HG02571 (cell line): ENCODE data around the gene LMNB1.
A peak's percentile ranks its signal among the peaks of the same experiment; 100 is the strongest.
"Not testable (repeated sequence)": the region's sequence is repeated elsewhere in the genome, so short reads cannot be mapped to it uniquely, and the experiment has no call there.

Source experiments
- ATAC-seq: cut with Tn5 transposase; IDR thresholded peaks from one replicate; pipeline ENCODE4 v1.9.1; 2021; ENCODE audit warnings: mild to moderate bottlenecking, moderate library complexity; ENCODE audit not compliant: unreplicated experiment

Gene LMNB1

DNA sequence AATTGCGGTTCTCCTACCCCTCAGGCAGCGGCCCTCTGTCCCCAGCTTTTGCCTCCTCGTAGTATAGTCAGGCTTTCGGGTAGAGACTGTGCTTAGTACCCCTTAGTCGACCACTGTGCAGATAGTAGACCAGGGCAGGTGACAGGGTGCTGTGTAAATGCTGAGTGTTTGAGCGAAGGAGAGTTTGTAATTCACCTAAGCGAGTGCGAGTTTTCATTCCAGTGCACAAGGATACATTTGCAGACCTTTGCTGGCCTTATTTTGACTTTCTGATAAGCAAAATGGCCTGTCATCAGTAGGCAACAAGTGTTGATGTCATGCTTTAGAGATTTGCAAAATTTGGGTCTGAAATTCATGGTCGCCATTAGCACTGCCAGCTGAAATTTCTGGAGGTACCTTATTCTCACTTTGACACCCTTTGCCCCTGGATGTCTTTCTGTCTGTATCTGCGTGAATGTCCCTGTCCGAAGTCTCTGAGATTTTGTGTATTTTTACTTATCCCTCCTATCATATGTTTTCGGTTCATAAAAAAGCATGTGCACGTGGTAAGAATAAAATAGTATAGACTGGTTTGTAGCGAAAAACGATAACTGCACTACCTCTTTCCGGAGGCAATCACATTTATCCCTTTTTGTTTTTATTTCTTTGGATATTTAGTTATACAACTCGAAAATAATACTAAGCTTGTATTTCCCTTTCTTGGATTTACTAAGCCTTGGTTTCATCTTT, 1.9 kb downstream of the LMNB1 start:
- ATAC-seq, result peak; percentile 2

GRCh38 chr5:126780165-126780827, 3.4 kb downstream of the LMNB1 start:
- ATAC-seq, result no peak

DNA sequence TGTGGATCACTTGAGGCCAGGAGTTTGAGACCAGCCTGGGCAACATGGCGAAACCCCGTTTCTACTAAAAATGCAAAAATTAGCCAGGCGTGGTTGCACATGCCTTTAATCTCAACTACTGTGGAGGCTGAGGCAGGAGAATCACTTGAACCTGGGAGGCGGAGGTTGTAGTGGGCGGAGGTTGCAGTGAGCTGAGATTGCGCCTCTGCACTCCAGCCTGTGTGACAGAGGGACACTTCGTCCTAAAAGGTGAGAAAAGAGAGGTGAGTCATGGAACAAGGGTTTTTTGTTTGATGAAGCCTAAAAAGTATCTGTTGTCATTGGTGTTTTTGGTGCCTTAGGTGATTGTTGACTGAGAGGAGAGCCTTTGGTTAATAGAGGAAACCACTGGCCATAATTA, 11.5 kb downstream of the LMNB1 start:
- not testable (repeated sequence) for ATAC-seq

GRCh38 chr5:126793097-126793496, 16.2 kb downstream of the LMNB1 start:
- no peak for ATAC-seq

- not testable (repeated sequence) for ATAC-seq
Measured at GRCh38 chr5:126793648-126794047, 16.7 kb downstream of the LMNB1 start.

GRCh38 chr5:126794157-126794828, 17.4 kb downstream of the LMNB1 start:
- peak; percentile 55 for ATAC-seq

- no peak for ATAC-seq
Measured at GRCh38 chr5:126799780-126800179, 22.8 kb downstream of the LMNB1 start.

DNA sequence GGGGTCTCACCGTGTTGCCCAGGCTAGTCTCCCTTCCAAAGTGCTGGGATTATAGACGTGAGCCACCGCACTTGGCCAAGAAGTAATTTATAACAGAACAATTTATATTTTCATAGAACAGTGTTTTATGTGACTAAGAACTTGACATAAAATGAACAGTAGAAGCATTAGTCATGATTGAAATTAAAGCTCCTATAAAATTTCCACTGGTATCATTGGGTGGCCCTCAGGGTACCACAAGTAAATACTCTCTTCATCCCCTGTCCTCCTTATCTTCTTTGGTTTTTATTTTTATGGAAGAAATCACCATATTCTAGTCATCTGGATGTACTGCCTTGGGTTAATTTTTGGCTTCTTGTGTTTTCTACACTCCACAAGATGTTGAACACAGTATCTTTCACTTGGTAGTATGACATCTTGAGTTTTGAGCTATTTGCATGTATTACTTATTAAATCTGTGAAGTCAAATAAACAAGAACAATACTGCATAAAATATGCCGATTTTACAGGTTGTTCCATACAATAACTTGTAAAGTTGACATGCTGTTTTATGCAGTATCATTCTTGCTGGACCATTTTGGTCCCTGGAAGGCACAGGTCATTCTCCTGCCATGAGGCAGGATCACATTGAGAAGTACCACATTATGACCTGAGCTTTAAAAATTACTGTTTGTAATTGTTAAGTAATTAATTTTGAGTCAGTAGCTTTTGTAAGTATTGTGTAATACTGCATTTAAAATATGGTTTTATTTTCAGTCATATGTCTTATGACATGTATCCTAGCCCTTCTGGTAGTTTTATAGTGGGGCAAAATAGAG, 24.4 kb downstream of the LMNB1 start:
- no peak for ATAC-seq

DNA sequence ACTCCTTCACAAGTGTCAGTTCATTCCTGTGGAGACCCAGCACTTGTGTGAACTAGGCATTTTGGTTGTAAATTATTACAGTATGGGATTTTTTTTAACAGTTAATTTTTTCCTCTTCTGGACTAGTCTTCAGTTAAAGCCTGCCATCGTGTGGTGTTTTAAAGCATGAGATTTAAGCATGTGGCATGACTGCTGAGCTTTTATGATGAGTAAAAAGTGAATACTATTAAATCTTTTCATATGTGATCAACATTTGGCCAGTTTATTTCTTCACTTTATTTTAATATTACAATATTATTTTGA, 25.0 kb downstream of the LMNB1 start:
- no peak for ATAC-seq

GRCh38 chr5:126805063-126805462, 28.1 kb downstream of the LMNB1 start:
- ATAC-seq, result no peak

GRCh38 chr5:126808521-126808988, 31.6 kb downstream of the LMNB1 start:
- ATAC-seq, result no peak

GRCh38 chr5:126809916-126810315, 33.0 kb downstream of the LMNB1 start:
- ATAC-seq, result no peak

GRCh38 chr5:126810596-126811380, 33.9 kb downstream of the LMNB1 start:
- ATAC-seq, result no peak

- no peak for ATAC-seq
Measured at GRCh38 chr5:126811515-126812198, 34.7 kb downstream of the LMNB1 start.

GRCh38 chr5:126812199-126812570, 35.2 kb downstream of the LMNB1 start:
- ATAC-seq, result no peak

DNA sequence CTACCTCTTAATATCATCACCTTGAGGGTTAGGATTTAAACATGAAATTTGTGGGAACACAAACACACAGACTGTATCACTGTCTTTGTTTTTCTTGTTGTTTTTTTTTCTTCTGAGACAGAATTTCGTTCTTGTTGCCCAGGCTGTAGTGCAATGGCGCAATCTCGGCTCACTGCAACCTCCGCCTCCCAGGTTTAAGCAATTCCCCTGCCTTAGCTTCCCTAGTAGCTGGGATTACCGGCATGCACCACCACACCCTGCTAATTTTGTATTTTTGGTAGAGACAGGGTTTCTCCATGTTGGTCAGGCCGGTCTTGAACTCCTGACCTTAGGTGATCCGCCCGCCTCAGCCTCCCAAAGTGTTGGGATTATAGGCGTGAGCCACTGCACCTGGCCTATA, 36.9 kb downstream of the LMNB1 start:
- ATAC-seq, result not testable (repeated sequence)

GRCh38 chr5:126814721-126815404, 37.9 kb downstream of the LMNB1 start:
- ATAC-seq, result no peak

DNA sequence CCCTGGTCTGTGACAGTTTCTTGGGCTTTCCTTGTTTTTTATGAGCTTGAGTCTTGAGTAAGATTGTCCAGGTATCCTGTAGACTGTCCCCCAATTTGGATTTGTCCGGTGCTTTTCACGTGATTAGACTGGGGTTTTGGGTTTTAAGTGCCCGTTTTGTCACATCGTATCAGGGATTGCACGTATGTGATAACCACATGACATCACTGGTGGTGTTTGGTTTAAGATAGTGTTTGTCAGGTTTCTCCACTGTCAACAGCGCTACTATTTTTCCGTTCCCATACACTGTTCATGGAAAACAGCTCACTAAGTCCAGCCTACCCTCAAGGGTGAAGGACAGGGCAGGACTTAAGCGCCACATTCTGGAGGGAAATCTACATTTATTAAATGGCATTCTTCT, 39.7 kb downstream of the LMNB1 start:
- no peak for ATAC-seq

DNA sequence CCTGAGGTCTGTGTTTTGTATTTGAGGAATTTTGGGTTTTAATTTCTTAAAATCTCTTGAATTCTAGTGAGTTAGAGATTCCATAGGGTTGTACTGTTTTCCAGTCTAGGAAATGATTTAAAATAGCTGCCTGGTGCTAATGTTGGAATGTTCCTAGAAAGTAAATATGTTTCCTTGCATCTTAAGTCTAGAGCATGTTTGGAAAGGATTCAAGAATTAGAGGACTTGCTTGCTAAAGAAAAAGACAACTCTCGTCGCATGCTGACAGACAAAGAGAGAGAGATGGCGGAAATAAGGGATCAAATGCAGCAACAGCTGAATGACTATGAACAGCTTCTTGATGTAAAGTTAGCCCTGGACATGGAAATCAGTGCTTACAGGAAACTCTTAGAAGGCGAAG, 41.8 kb downstream of the LMNB1 start:
- no peak for ATAC-seq
